ENCODE results near the gene CYBB.
"Not testable (repeated sequence)": the region's sequence is repeated elsewhere in the genome, so short reads cannot be mapped to it uniquely, and the experiment has no call there.

CYBB gene

GRCh38 chrX:37779857-37780256 is at the start of gene CYBB:
Gene CYBB, plus strand, starts transcription at chrX:37780059. Its CDS starts 19 bp downstream, at chrX:37780078.
- DNase-seq (ENCODE audit: low read depth), result no peak

GRCh38 chrX:37745354-37745753 is 34.5 kb upstream of the CYBB start:
- peak; percentile 38 for DNase-seq (ENCODE audit: low read depth)

- DNase-seq (ENCODE audit: low read depth), result no peak
These were observed 34.0 kb upstream of the CYBB start for GRCh38 chrX:37745835-37746217.

- DNase-seq (ENCODE audit: low read depth), result no peak
These were observed 33.5 kb upstream of the CYBB start for GRCh38 chrX:37746218-37746941.

GRCh38 chrX:37746951-37747350 is 32.9 kb upstream of the CYBB start:
- no peak for DNase-seq (ENCODE audit: low read depth)

- DNase-seq (ENCODE audit: low read depth), result no peak
These were observed 27.6 kb upstream of the CYBB start for GRCh38 chrX:37752281-37752680.

- no peak for DNase-seq (ENCODE audit: low read depth)
These were observed 26.9 kb upstream of the CYBB start for GRCh38 chrX:37752936-37753335.

- no peak for DNase-seq (ENCODE audit: low read depth)
These were observed 26.5 kb upstream of the CYBB start for GRCh38 chrX:37753384-37753783.

- no peak for DNase-seq (ENCODE audit: low read depth)
These were observed 25.3 kb upstream of the CYBB start for GRCh38 chrX:37754516-37754915.

GRCh38 chrX:37755025-37755424 is 24.8 kb upstream of the CYBB start:
- DNase-seq (ENCODE audit: low read depth), result no peak

- no peak for DNase-seq (ENCODE audit: low read depth)
These were observed 22.8 kb upstream of the CYBB start for GRCh38 chrX:37757082-37757481.

GRCh38 chrX:37759351-37759750 is 20.5 kb upstream of the CYBB start:
- DNase-seq (ENCODE audit: low read depth), result no peak

GRCh38 chrX:37759878-37760418 is 19.9 kb upstream of the CYBB start:
- no peak for DNase-seq (ENCODE audit: low read depth)

GRCh38 chrX:37763400-37763799 is 16.5 kb upstream of the CYBB start:
- no peak for DNase-seq (ENCODE audit: low read depth)

- no peak for DNase-seq (ENCODE audit: low read depth)
These were observed 14.4 kb upstream of the CYBB start for GRCh38 chrX:37765507-37765906.

GRCh38 chrX:37767430-37767829 is 12.4 kb upstream of the CYBB start:
- no peak for DNase-seq (ENCODE audit: low read depth)

GRCh38 chrX:37768866-37769265 is 11.0 kb upstream of the CYBB start:
- DNase-seq (ENCODE audit: low read depth), result not testable (repeated sequence)

- DNase-seq (ENCODE audit: low read depth), result no peak
These were observed 3.4 kb upstream of the CYBB start for GRCh38 chrX:37776283-37776986.

- no peak for DNase-seq (ENCODE audit: low read depth)
These were observed 2.9 kb upstream of the CYBB start for GRCh38 chrX:37776987-37777325.

- no peak for DNase-seq (ENCODE audit: low read depth)
These were observed 1.2 kb downstream of the CYBB start for GRCh38 chrX:37781081-37781480.

- DNase-seq (ENCODE audit: low read depth), result no peak
These were observed 2.0 kb downstream of the CYBB start for GRCh38 chrX:37781814-37782213.

- no peak for DNase-seq (ENCODE audit: low read depth)
These were observed 2.5 kb downstream of the CYBB start for GRCh38 chrX:37782359-37782758.

GRCh38 chrX:37783305-37783704 is 3.4 kb downstream of the CYBB start:
- DNase-seq (ENCODE audit: low read depth), result no peak

GRCh38 chrX:37785569-37785968 is 5.7 kb downstream of the CYBB start:
- DNase-seq (ENCODE audit: low read depth), result no peak

All from T-helper 22 cell (primary cell).